Activated naive CD8-positive, alpha-beta T cell (primary cell): Measurements from ENCODE around the gene SLC35E4.
"Not testable (repeated sequence)": the region's sequence is repeated elsewhere in the genome, so short reads cannot be mapped to it uniquely, and the experiment has no call there.

Experiments used
- H3K27ac Mint-ChIP-seq: one replicate; pipeline ENCODE4 v1.8.0; 2021; ENCODE audit warnings: mixed read lengths
- H3K27me3 Mint-ChIP-seq: one replicate; pipeline ENCODE4 v1.8.0; 2021; ENCODE audit warnings: mixed read lengths
- H3K36me3 Mint-ChIP-seq: one replicate; pipeline ENCODE4 v1.8.0; 2021; ENCODE audit warnings: mixed read lengths
- H3K4me1 Mint-ChIP-seq: one replicate; pipeline ENCODE4 v1.8.0; 2021; ENCODE audit warnings: low read depth, mixed read lengths
- H3K4me3 Mint-ChIP-seq: one replicate; pipeline ENCODE4 v1.8.0; 2021; ENCODE audit warnings: mild to moderate bottlenecking, mixed read lengths
- H3K9me3 Mint-ChIP-seq: one replicate; pipeline ENCODE4 v1.8.0; 2021; ENCODE audit warnings: low read depth, mixed read lengths

Gene SLC35E4

DNA sequence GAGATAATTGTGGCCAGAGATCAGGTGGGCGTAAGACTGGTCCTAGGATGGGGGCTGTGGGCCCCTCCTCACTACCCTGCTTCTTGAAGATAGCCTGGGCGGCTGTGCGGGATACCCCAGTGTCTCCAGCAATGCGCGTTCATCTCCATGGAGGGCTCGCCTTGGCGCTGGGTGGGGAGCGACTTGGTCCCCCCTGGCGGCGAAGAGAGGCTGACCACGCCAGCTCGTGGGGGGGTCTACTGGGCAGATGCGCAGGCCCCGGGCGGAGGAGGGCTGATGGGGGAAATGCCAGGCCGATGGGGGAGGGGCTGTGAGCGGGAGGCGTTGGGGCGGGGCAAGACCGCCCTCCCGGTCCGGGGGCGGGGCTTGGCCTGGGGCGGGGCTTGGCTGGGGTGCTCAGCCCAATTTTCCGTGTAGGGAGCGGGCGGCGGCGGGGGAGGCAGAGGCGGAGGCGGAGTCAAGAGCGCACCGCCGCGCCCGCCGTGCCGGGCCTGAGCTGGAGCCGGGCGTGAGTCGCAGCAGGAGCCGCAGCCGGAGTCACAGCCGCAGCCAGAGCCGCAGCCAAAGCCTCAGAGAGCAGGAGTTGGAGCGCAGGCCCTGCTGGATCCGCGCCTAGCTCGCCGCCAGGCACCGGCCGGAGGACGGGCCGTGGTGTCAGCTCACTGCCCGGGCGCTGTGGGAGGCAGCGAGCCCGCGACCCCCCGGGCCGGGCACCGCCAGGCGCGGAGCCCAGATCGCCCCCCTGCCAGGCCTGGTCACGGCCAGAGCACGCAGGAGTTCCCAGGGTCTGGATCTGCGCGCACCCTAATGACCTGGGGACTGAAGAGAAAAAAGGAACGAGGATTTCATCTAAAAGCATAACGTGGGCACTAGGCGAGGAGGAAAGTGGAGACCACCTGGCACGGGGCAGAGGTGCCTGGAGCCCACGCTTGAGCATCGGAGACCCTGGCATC, at the start of gene SLC35E4:
TSS of gene SLC35E4 (plus strand) at position 509 of the 953 bp plus-strand sequence. CDS start 670 bp downstream, outside the sequence.
- Mint-ChIP-seq H3K9me3 (no peaks in the 10 kb centered on the region), H3K4me1 (peaks cover 19% of the 10 kb centered on the region), H3K4me3 (peak within 1 kb of the TSS; percentile 91), H3K36me3 (peaks cover 8% of the 10 kb centered on the region), H3K27ac (peak within 1 kb of the TSS; percentile 80), H3K27me3 (no peaks in the 10 kb centered on the region)

GRCh38 chr22:30586414-30586813, 49.2 kb upstream of the SLC35E4 start:
- H3K4me1 Mint-ChIP-seq, result peaks cover 16% of the 10 kb centered on the region
- H3K36me3 Mint-ChIP-seq, result peaks cover 7% of the 10 kb centered on the region
- no peak overlapping the region for H3K4me3 Mint-ChIP-seq
- no peak overlapping the region for H3K27ac Mint-ChIP-seq
- H3K27me3 Mint-ChIP-seq, result no peaks in the 10 kb centered on the region
- no peaks in the 10 kb centered on the region for H3K9me3 Mint-ChIP-seq

GRCh38 chr22:30591191-30591587, 44.4 kb upstream of the SLC35E4 start:
- Mint-ChIP-seq H3K4me1 (peaks cover 16% of the 10 kb centered on the region), H3K27ac (no peak overlapping the region), H3K36me3 (peaks cover 7% of the 10 kb centered on the region), H3K9me3 (no peaks in the 10 kb centered on the region), H3K4me3 (no peak overlapping the region), H3K27me3 (peaks cover 2% of the 10 kb centered on the region)

- Mint-ChIP-seq H3K4me3 (no peak within 1 kb of the TSS), H3K27ac (no peak within 1 kb of the TSS), H3K9me3 (no peaks in the 10 kb centered on the region), H3K36me3 (peaks cover 7% of the 10 kb centered on the region), H3K27me3 (peaks cover 2% of the 10 kb centered on the region), H3K4me1 (peaks cover 16% of the 10 kb centered on the region)
Measured at GRCh38 chr22:30591588-30592359, 43.8 kb upstream of the SLC35E4 start, which contains the start of gene PES1. Gene PES1, minus strand, starts transcription at chr22:30591910. Its CDS starts 77 bp downstream, at chr22:30591833.

- not testable (repeated sequence) for H3K36me3 Mint-ChIP-seq, H3K9me3 Mint-ChIP-seq, H3K27me3 Mint-ChIP-seq, H3K4me3 Mint-ChIP-seq, H3K27ac Mint-ChIP-seq
- peaks cover 16% of the 10 kb centered on the region for H3K4me1 Mint-ChIP-seq
Measured at GRCh38 chr22:30592360-30592713, 43.2 kb upstream of the SLC35E4 start.

DNA sequence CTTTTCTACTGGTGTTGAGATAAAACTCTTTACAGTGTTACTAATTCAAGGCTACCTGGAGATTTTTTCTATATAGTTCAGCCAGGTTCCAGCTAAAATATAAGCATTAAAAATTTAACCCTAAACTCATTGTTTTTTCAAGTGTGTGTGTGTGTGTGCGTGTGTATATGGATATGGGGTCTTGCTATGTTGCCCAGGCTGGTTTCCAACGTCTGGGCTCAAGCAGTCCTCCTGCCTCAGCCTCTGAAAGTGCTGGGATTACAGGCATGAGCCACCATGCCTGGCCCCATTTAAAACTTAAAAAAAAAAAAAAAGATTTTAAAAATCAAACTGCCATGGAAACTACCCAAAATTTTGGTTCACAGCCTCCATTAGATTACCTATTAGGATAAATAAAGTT, 39.4 kb upstream of the SLC35E4 start:
- Mint-ChIP-seq H3K4me1 (no peaks in the 10 kb centered on the region), H3K4me3 (no peak overlapping the region), H3K27me3 (peaks cover 4% of the 10 kb centered on the region), H3K36me3 (no peaks in the 10 kb centered on the region), H3K27ac (no peak overlapping the region), H3K9me3 (no peaks in the 10 kb centered on the region)

DNA sequence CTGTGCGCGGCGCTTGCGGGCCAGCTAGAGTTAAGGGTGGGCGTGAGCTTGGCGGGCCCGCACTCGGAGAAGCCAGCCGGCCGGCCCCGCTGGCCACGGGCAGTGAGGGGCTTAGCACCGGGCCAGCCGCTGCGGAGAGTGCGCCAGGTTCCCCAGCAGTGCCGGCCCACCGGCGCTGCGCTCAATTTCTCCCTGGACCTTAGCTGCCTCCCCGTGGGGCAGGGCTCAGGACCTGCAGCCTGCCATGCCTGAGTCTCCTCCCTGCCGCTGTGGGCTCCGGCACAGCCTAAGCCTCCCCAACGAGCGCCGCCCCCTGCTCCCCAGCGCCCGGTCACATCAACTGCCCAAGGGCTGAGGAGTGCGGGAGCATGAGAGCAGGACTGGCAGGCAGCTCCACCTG, 38.7 kb upstream of the SLC35E4 start:
- Mint-ChIP-seq H3K27ac (no peak overlapping the region), H3K36me3 (no peaks in the 10 kb centered on the region), H3K9me3 (no peaks in the 10 kb centered on the region), H3K4me3 (no peak overlapping the region), H3K4me1 (no peaks in the 10 kb centered on the region), H3K27me3 (peaks cover 4% of the 10 kb centered on the region)

DNA sequence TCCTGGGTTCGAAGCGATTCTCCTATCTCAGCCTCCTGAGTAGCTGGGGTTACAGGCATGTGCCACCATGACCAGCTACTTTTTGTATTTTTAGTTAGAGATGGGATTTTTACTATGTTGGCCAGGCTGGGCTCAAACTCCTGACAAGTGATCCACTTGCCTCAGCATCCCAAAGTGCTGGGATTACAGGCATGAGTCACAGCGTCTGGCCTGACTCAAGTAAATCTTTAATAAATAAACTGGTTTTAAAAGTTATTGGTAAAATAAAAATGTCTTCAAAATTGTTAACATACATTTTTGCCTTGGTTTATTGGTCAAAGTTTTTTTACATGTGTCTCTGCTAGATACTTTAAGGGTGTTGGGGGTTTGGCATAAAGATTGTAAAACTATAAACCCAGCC, 36.6 kb upstream of the SLC35E4 start:
- Mint-ChIP-seq H3K9me3 (no peaks in the 10 kb centered on the region), H3K36me3 (no peaks in the 10 kb centered on the region), H3K4me3 (no peak overlapping the region), H3K27me3 (peaks cover 2% of the 10 kb centered on the region), H3K27ac (no peak overlapping the region), H3K4me1 (peaks cover 1% of the 10 kb centered on the region)

GRCh38 chr22:30600921-30601320, 34.7 kb upstream of the SLC35E4 start:
- Mint-ChIP-seq H3K4me3 (no peak overlapping the region), H3K36me3 (no peaks in the 10 kb centered on the region), H3K4me1 (peaks cover 6% of the 10 kb centered on the region), H3K27me3 (peaks cover 2% of the 10 kb centered on the region), H3K27ac (no peak overlapping the region), H3K9me3 (no peaks in the 10 kb centered on the region)

DNA sequence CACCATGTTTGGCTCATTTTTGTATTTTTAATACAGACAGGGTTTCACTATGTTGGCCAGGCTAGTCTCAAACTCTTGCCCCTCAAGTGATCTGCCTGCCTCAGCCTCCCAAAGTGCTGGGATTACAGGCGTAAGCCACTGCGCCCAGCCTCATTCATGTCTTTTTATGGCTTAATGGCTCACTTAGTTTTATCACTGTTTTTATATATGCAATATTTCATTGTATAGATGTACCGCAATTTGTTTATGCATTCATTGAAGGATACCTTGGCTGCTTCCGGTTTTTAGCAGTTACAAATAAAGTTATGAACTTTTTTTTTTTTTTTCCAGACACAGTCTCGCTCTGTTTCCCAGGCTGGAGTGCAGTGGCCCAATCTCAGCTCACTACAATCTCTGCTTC, 34.1 kb upstream of the SLC35E4 start:
- no peak overlapping the region for H3K4me3 Mint-ChIP-seq
- no peaks in the 10 kb centered on the region for H3K36me3 Mint-ChIP-seq
- H3K27ac Mint-ChIP-seq, result no peak overlapping the region
- H3K27me3 Mint-ChIP-seq, result peaks cover 2% of the 10 kb centered on the region
- H3K9me3 Mint-ChIP-seq, result no peaks in the 10 kb centered on the region
- H3K4me1 Mint-ChIP-seq, result peaks cover 9% of the 10 kb centered on the region

DNA sequence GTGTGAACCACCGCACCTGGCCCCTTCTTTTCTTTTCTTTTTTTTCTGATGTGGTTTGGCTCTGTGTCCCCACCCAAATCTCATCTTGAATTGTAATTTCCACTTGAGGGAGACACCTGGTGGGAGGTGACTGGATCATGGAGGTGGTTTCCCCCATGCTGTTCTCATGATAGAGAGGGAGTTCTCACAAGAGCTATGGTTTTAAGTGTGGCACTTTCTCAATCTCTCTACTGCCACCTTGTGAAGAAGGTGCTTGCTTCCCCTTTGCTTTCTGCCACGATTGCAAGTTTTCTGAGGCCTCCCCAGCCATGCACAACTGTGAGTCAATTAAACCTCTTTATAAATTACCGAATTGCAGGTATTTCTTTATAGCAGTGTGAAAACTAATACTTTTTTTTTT, 33.5 kb upstream of the SLC35E4 start:
- Mint-ChIP-seq H3K27me3 (peaks cover 2% of the 10 kb centered on the region), H3K36me3 (no peaks in the 10 kb centered on the region), H3K4me3 (no peak overlapping the region), H3K9me3 (no peaks in the 10 kb centered on the region), H3K4me1 (peaks cover 13% of the 10 kb centered on the region), H3K27ac (no peak overlapping the region)

DNA sequence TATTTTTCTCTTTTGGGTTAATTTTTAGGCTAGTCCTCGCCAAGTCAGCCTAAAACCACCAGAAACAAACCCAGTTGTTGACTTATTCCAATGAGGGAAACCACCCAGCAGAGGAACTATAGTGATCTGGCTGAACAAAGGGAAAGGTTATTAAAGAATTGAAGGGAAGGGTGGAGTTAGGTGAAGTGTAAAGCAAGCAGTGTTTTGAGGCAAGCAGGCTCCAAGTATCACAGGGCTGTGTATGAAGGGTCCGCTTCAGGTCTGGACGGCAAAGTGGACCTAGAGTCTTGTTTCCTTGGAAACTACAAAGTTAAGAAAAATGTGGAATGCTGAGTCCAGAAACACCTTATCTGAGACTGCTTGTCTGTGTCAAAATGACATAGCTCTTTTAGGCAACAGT, 31.8 kb upstream of the SLC35E4 start:
- Mint-ChIP-seq H3K4me1 (peaks cover 19% of the 10 kb centered on the region), H3K9me3 (no peaks in the 10 kb centered on the region), H3K27ac (no peak overlapping the region), H3K27me3 (no peaks in the 10 kb centered on the region), H3K4me3 (no peak overlapping the region), H3K36me3 (no peaks in the 10 kb centered on the region)

DNA sequence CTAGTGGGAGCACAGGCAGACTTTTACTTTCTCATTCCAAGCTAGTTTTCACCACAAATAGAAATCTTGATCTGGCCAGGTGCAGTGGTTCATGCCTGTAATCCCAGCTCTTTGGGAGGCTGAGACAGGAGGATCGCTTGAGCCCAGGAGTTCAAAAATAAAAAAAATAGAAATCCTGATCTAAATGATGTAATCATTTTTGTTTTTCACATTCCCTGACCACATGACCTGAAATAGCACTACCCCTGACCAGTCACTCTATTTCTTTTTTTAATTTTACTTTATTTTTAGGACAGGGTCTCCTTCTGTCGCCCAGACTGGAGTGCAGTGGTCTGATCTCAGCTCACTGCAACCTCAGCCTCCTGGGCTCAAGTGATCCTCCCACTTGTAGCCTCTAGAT, 30.9 kb upstream of the SLC35E4 start:
- H3K4me1 Mint-ChIP-seq, result peaks cover 21% of the 10 kb centered on the region

GRCh38 chr22:30605449-30606110, 30.0 kb upstream of the SLC35E4 start:
- Mint-ChIP-seq H3K4me3 (peak overlapping the region; percentile 70), H3K36me3 (no peaks in the 10 kb centered on the region), H3K9me3 (no peaks in the 10 kb centered on the region), H3K27me3 (no peaks in the 10 kb centered on the region), H3K4me1 (peaks cover 21% of the 10 kb centered on the region), H3K27ac (no peak overlapping the region)

More for the DNA sequence above, 30.9 kb upstream of the SLC35E4 start:
- Mint-ChIP-seq H3K9me3 (no peaks in the 10 kb centered on the region), H3K4me3 (no peak overlapping the region), H3K27me3 (no peaks in the 10 kb centered on the region), H3K27ac (no peak overlapping the region), H3K36me3 (no peaks in the 10 kb centered on the region)
